GM12872 (cell line): ENCODE results near the gene STYXL1.

Experiments used
- CTCF ChIP-seq: IDR thresholded peaks from 3 replicates; pipeline ENCODE4 v1.5.1; 2011; ENCODE audit warnings: low read depth, mild to moderate bottlenecking, low read length, moderate library complexity; ENCODE audit not compliant: insufficient read depth

STYXL1 gene

GRCh38 chr7:76060842-76061241, 13.0 kb upstream of the STYXL1 start:
- TF ChIP-seq CTCF: no peak

- no peak for TF ChIP-seq CTCF
Observed at GRCh38 chr7:76057813-76058145, 10.0 kb upstream of the STYXL1 start.

GRCh38 chr7:76057103-76057812, 9.5 kb upstream of the STYXL1 start:
- no peak for TF ChIP-seq CTCF

GRCh38 chr7:76056241-76056640, 8.4 kb upstream of the STYXL1 start:
- TF ChIP-seq CTCF: no peak

- TF ChIP-seq CTCF: no peak
Observed at GRCh38 chr7:76054123-76055120, 6.6 kb upstream of the STYXL1 start.

GRCh38 chr7:76053461-76053860, 5.7 kb upstream of the STYXL1 start:
- no peak for TF ChIP-seq CTCF

- TF ChIP-seq CTCF: no peak
Observed at GRCh38 chr7:76051840-76052239, 4.0 kb upstream of the STYXL1 start.
